Endothelial cell of umbilical vein (primary cell): ENCODE results near the gene HSPA8. TPM values are rescaled to one million over a fixed set of nuclear protein-coding genes. Genes with fewer than 3 reads are reported as not detected.

Source experiments
- BruUV-seq: library from RNA; stranded (reverse); fragments of 400-500 nt; replicated peaks from 2 replicates; lab custom pipeline; 2021; lab: Mats Ljungman, UMichigan
- CTCF ChIA-PET: fragments of 300-600, 350-600 bp; sonication (Branson Sonifier 250); formaldehyde crosslinking; loops from one replicate; lab custom pipeline; 2021; ENCODE audit warnings: antibody characterized with exemption, inconsistent platforms; lab: Charles Lee
- POLR2A ChIA-PET: fragments of 300-600, 350-600 bp; sonication (Branson Sonifier 250); formaldehyde crosslinking; loops from one replicate; lab custom pipeline; 2021; ENCODE audit warnings: antibody characterized with exemption, inconsistent platforms; lab: Charles Lee
- DNase-seq: peaks from one replicate; pipeline ENCODE4 v3.0.0-alpha.2; 2011; ENCODE audit warnings: low read depth, low spot score
- FAIRE-seq: peaks from 2 replicates; lab custom pipeline; 2011; peaks lifted over from hg19 to GRCh38; lab: Jason Lieb, UNC
- H2AFZ ChIP-seq: 2 replicates; pipeline ENCODE4 v1.6.0; 2012; ENCODE audit warnings: low read depth, low read length, control low read depth, inconsistent platforms
- H3K27ac ChIP-seq: 2 replicates; pipeline ENCODE4 v1.5.1; 2011; ENCODE audit warnings: low read depth, mild to moderate bottlenecking, control low read depth, low read length, moderate library complexity; ENCODE audit not compliant: insufficient read depth
- H3K27me3 ChIP-seq, 2 experiments: 2 replicates each; pipeline versions ENCODE4 v1.6.0 to v1.6.1; 2011; ENCODE audit warnings: low read length in 2 of 2, mixed read lengths in 1 of 2; ENCODE audit not compliant: control insufficient read depth in 2 of 2, insufficient read depth in 2 of 2
- H3K36me3 ChIP-seq, 2 experiments: 2 replicates in 1 of 2; 3 replicates in 1 of 2; pipeline ENCODE4 v1.5.1; 2011; ENCODE audit warnings: low read length in 2 of 2, mild to moderate bottlenecking in 1 of 2, moderate library complexity in 1 of 2; ENCODE audit not compliant: control insufficient read depth in 2 of 2, insufficient read depth in 2 of 2; ENCODE audit errors: extremely low read depth in 1 of 2
- H3K4me1 ChIP-seq: 3 replicates; pipeline ENCODE4 v1.5.1; 2011; ENCODE audit warnings: mild to moderate bottlenecking, low read length; ENCODE audit not compliant: control insufficient read depth, insufficient read depth; ENCODE audit errors: extremely low read depth
- H3K4me2 ChIP-seq: 2 replicates; pipeline ENCODE4 v1.6.1; 2011; ENCODE audit warnings: low read length, control low read depth, mixed read lengths; ENCODE audit not compliant: insufficient read depth
- H3K4me3 ChIP-seq, 3 experiments: fragments of 200-600 bp in 1 of 3; sonication (generic), shearing (Covaris generic) in 1 of 3; replicated peaks in 1 of 3; 2 replicates each; pipeline ENCODE4 v1.5.1; 2011 to 2016; ENCODE audit warnings: control low read depth in 3 of 3, low read length in 3 of 3, mild to moderate bottlenecking in 2 of 3, inconsistent platforms in 1 of 3, low read depth in 1 of 3, moderate library complexity in 1 of 3; ENCODE audit not compliant: insufficient read depth in 1 of 3
- H3K79me2 ChIP-seq: 2 replicates; pipeline ENCODE4 v1.6.0; 2012; ENCODE audit warnings: low read length, inconsistent platforms; ENCODE audit not compliant: control insufficient read depth, insufficient read depth
- H3K9ac ChIP-seq: replicated peaks from 2 replicates; pipeline ENCODE3; 2011; ENCODE audit warnings: low read length, control low read depth; ENCODE audit not compliant: insufficient read depth; ENCODE audit errors: extremely low read depth
- H3K9me1 ChIP-seq: replicated peaks from 3 replicates; pipeline ENCODE4 v1.6.0; 2011; ENCODE audit warnings: mild to moderate bottlenecking, low read length; ENCODE audit not compliant: control insufficient read depth, insufficient read depth; ENCODE audit errors: extremely low read depth
- H3K9me3 ChIP-seq: replicated peaks from 2 replicates; pipeline ENCODE4 v1.5.1; 2012; ENCODE audit warnings: low read length, inconsistent platforms; ENCODE audit not compliant: control insufficient read depth, insufficient read depth
- H4K20me1 ChIP-seq: replicated peaks from 2 replicates; pipeline ENCODE3; 2011; ENCODE audit warnings: mild to moderate bottlenecking, low read length; ENCODE audit not compliant: control insufficient read depth, insufficient read depth; ENCODE audit errors: extremely low read depth
- EZH2 ChIP-seq: IDR thresholded peaks from 2 replicates; pipeline ENCODE4 v1.6.1; 2012; ENCODE audit warnings: borderline replicate concordance, low read depth, mild to moderate bottlenecking, moderate library complexity, low read length, inconsistent platforms; ENCODE audit not compliant: severe bottlenecking
- GATA2 ChIP-seq: IDR thresholded peaks from 2 replicates; pipeline ENCODE4 v1.7.0; 2011; ENCODE audit warnings: low read depth, mild to moderate bottlenecking, moderate library complexity, mixed read lengths, low read length; ENCODE audit not compliant: insufficient read length, insufficient read depth
- JUN ChIP-seq: IDR thresholded peaks from 2 replicates; pipeline ENCODE4 v1.6.1; 2011; ENCODE audit warnings: borderline replicate concordance, low read depth; ENCODE audit not compliant: insufficient read length, insufficient read depth
- MYC ChIP-seq: IDR thresholded peaks from one replicate; pipeline ENCODE4 v1.6.1; 2011; ENCODE audit warnings: mild to moderate bottlenecking, low read depth, low read length
- POLR2A ChIP-seq: IDR thresholded peaks from 2 replicates; pipeline ENCODE4 v1.6.1; 2012; ENCODE audit warnings: low read depth, mild to moderate bottlenecking, control low read depth, low read length
- dilution Hi-C: fragments of 300-500 bp; cut with MboI; formaldehyde crosslinking; loops from one replicate; pipeline ENCODE4 v1.15.0; 2019; ENCODE audit warnings: low sequenced_read_pairs; ENCODE audit not compliant: extremely low pct_ligation_motif_present
- intact Hi-C: fragments of 100-400 bp; cut with micrococcal nuclease; formaldehyde crosslinking; loops from one replicate; pipeline ENCODE4 v1.10.0; 2022
- polyA plus RNA-seq, 4 experiments: library from polyadenylated mRNA; depleted of rRNA in 3 of 4; stranded (reverse) in 3 of 4; unstranded in 1 of 4; fragments of >200 nt; gene quantifications; 2 replicates each; pipeline versions ENCODE4 v1.2.1 to v1.2.3, GENCODE V29; 2011 to 2012; ENCODE audit warnings: missing spikeins in 1 of 4
- total RNA-seq: library from RNA; stranded (reverse); gene quantifications from 2 replicates; pipeline ENCODE4 v1.2.3, GENCODE V29; 2021
- TF ChIP-seq, protein P1 (sequence below), 2 donors: IDR thresholded peaks; 1 replicate in 1 of 2; 2 replicates in 1 of 2; pipeline ENCODE4 v1.5.1; 2011; ENCODE audit warnings: low read length in 2 of 2, mild to moderate bottlenecking in 2 of 2, moderate library complexity in 2 of 2, control low read depth in 1 of 2, inconsistent platforms in 1 of 2, low read depth in 1 of 2; ENCODE audit not compliant: insufficient read depth in 1 of 2; ENCODE audit errors: extremely low read depth in 1 of 2
- TF ChIP-seq, protein P2 (sequence below): IDR thresholded peaks from 2 replicates; pipeline ENCODE4 v1.6.1; 2011; ENCODE audit not compliant: insufficient read depth, insufficient read length

HSPA8 gene
- total and polyA plus RNA-seq, 2 donors (not counting 3 experiments of a cell fraction or from before 2014, with no cell fraction given): 1,383 to 1,728 TPM

DNA sequence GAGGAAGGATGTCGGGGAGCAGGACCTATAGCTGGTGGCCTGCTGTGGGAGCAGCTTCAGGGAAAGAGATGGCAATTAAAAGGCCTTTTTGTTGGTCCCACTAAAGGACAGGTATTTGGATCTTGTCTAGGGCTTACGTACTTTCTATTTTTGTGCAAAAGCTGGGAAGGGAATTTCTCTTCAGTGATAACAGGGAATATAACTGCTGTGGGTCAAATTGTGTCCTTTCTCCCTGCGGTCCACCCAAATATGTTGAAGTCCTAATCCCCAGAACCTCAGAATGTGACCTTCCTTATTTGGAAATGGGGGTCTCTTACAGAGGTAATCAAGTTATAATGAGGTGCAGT, 14.0 kb downstream of the HSPA8 start:
- H3K27me3 ChIP-seq: peaks cover 0 to 4% of the 10 kb centered on the region in 2 experiments
- TF ChIP-seq MYC: no peak
- TF ChIP-seq EZH2: no peak
- TF ChIP-seq, protein P1, sequence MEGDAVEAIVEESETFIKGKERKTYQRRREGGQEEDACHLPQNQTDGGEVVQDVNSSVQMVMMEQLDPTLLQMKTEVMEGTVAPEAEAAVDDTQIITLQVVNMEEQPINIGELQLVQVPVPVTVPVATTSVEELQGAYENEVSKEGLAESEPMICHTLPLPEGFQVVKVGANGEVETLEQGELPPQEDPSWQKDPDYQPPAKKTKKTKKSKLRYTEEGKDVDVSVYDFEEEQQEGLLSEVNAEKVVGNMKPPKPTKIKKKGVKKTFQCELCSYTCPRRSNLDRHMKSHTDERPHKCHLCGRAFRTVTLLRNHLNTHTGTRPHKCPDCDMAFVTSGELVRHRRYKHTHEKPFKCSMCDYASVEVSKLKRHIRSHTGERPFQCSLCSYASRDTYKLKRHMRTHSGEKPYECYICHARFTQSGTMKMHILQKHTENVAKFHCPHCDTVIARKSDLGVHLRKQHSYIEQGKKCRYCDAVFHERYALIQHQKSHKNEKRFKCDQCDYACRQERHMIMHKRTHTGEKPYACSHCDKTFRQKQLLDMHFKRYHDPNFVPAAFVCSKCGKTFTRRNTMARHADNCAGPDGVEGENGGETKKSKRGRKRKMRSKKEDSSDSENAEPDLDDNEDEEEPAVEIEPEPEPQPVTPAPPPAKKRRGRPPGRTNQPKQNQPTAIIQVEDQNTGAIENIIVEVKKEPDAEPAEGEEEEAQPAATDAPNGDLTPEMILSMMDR (IDR thresholded peaks at IDR 0.05; ENCODE audit: extremely low read depth in 1 of 2, insufficient read depth in 1 of 2, low read depth in 1 of 2, low read length in 2 of 2): no peak
- no peak for TF ChIP-seq POLR2A
- TF ChIP-seq GATA2: no peak
- TF ChIP-seq, protein P2, sequence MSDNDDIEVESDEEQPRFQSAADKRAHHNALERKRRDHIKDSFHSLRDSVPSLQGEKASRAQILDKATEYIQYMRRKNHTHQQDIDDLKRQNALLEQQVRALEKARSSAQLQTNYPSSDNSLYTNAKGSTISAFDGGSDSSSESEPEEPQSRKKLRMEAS: no peak
- TF ChIP-seq JUN: no peak
- intact Hi-C loops: no loop called here
- H3K79me2 ChIP-seq: no peaks in the 10 kb centered on the region
- H3K9ac ChIP-seq: no peak overlapping the region
- H3K4me2 ChIP-seq: no peak overlapping the region
- dilution Hi-C loops: no loop called here
- no peak overlapping the region for H3K4me3 ChIP-seq
- FAIRE-seq (no peak), DNase-seq (no peak)
- no peaks in the 10 kb centered on the region for H3K4me1 ChIP-seq
- ChIA-PET POLR2A (no interaction called here), CTCF (interaction anchor here (1.2 to 4.0 kb wide), 5 partner anchors 10 to 214 kb away, joined by 3 to 34 read pairs (median 10); no protein-coding TSS in a partner anchor)
- no peaks in the 10 kb centered on the region for H4K20me1 ChIP-seq
- H3K9me3 ChIP-seq: no peaks in the 10 kb centered on the region
- no peaks in the 10 kb centered on the region for H3K9me1 ChIP-seq
- H3K27ac ChIP-seq: no peak overlapping the region
- H3K36me3 ChIP-seq: no peaks in the 10 kb centered on the region
- H2AFZ ChIP-seq: no peak overlapping the region
- no TSS peak for BruUV-seq
